ENCODE results near the gene DUSP7.

The DUSP7 gene

GRCh38 chr3:52056521-52056967 lies at the start of gene DUSP7:
DUSP7 (minus strand) TSS chr3:52056571; CDS start chr3:52056366, 205 bp downstream.
- peak; percentile 90 for DNase-seq (ENCODE audit: low spot score)

- DNase-seq (ENCODE audit: low spot score) = no peak
Measured at GRCh38 chr3:52104684-52105640, 48.6 kb upstream of the DUSP7 start.

GRCh38 chr3:52102934-52103333 lies 46.6 kb upstream of the DUSP7 start:
- no peak for DNase-seq (ENCODE audit: low spot score)

GRCh38 chr3:52099001-52099401 lies 42.6 kb upstream of the DUSP7 start:
- no peak for DNase-seq (ENCODE audit: low spot score)

- DNase-seq (ENCODE audit: low spot score) = no peak
Measured at GRCh38 chr3:52097851-52098507, 41.6 kb upstream of the DUSP7 start.

GRCh38 chr3:52095990-52096775 lies 39.8 kb upstream of the DUSP7 start:
- no peak for DNase-seq (ENCODE audit: low spot score)

- no peak for DNase-seq (ENCODE audit: low spot score)
Measured at GRCh38 chr3:52094571-52095485, 38.5 kb upstream of the DUSP7 start.

- peak; percentile 60 for DNase-seq (ENCODE audit: low spot score)
Measured at GRCh38 chr3:52093756-52094545, 37.6 kb upstream of the DUSP7 start.

- no peak for DNase-seq (ENCODE audit: low spot score)
Measured at GRCh38 chr3:52092891-52093290, 36.5 kb upstream of the DUSP7 start.

- DNase-seq (ENCODE audit: low spot score) = no peak
Measured at GRCh38 chr3:52092271-52092660, 35.9 kb upstream of the DUSP7 start.

GRCh38 chr3:52091586-52092270 lies 35.4 kb upstream of the DUSP7 start:
- peak; percentile 35 for DNase-seq (ENCODE audit: low spot score)

- no peak for DNase-seq (ENCODE audit: low spot score)
Measured at GRCh38 chr3:52090933-52091468, 34.6 kb upstream of the DUSP7 start.

- peak; percentile 90 for DNase-seq (ENCODE audit: low spot score)
Measured at GRCh38 chr3:52090131-52090932, 34.0 kb upstream of the DUSP7 start.

GRCh38 chr3:52089691-52090090 lies 33.3 kb upstream of the DUSP7 start:
- DNase-seq (ENCODE audit: low spot score) = no peak

- no peak for DNase-seq (ENCODE audit: low spot score)
Measured at GRCh38 chr3:52088445-52089367, 32.3 kb upstream of the DUSP7 start.

GRCh38 chr3:52087731-52088130 lies 31.4 kb upstream of the DUSP7 start:
- no peak for DNase-seq (ENCODE audit: low spot score)

GRCh38 chr3:52086976-52087663 lies 30.7 kb upstream of the DUSP7 start:
- DNase-seq (ENCODE audit: low spot score) = peak; percentile 34
